Lower leg skin (tissue), 3 donors: ENCODE data around the gene SLC22A3.

Experiments used
- POLR2A ChIP-seq, 2 donors: fragments of 450-650 bp; IDR thresholded peaks; one replicate each; pipeline ENCODE4 v1.6.1; 2016 to 2017; ENCODE audit warnings: antibody characterized with exemption in 2 of 2, mild to moderate bottlenecking in 1 of 2, moderate library complexity in 1 of 2
- TF ChIP-seq, protein P1 (sequence below), 3 donors: fragments of 450-650 bp; IDR thresholded peaks; one replicate each; pipeline ENCODE4 v1.5.1; 2016; ENCODE audit warnings: antibody characterized with exemption in 3 of 3, mild to moderate bottlenecking in 3 of 3, moderate library complexity in 2 of 3

GRCh38 chr6:160330619-160331018 is 17.6 kb upstream of the SLC22A3 start:
- no peak for TF ChIP-seq POLR2A (IDR thresholded peaks at IDR 0.05)
- TF ChIP-seq, protein P1, sequence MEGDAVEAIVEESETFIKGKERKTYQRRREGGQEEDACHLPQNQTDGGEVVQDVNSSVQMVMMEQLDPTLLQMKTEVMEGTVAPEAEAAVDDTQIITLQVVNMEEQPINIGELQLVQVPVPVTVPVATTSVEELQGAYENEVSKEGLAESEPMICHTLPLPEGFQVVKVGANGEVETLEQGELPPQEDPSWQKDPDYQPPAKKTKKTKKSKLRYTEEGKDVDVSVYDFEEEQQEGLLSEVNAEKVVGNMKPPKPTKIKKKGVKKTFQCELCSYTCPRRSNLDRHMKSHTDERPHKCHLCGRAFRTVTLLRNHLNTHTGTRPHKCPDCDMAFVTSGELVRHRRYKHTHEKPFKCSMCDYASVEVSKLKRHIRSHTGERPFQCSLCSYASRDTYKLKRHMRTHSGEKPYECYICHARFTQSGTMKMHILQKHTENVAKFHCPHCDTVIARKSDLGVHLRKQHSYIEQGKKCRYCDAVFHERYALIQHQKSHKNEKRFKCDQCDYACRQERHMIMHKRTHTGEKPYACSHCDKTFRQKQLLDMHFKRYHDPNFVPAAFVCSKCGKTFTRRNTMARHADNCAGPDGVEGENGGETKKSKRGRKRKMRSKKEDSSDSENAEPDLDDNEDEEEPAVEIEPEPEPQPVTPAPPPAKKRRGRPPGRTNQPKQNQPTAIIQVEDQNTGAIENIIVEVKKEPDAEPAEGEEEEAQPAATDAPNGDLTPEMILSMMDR (IDR thresholded peaks at IDR 0.05) = no peak
